ENCODE data around the gene CEMP1.
"Not testable (repeated sequence)": the region's sequence is repeated elsewhere in the genome, so short reads cannot be mapped to it uniquely, and the experiment has no call there.

DNA sequence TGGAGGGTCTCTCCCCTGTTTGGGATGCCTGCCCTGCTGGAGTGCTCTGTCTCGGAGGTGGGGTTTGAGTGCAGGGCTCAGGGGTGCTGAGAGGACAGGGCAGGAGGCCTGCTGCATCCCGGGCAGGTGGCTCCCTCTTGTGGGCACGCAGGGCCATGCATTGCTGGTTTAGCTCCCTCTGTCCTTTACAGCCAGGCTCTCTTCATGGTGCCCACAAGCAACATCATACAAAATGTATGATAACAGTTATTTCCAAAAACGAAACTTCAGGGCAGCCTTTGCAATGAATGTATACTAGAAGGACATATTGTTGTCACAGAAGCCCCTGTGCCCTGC is 29.6 kb upstream of the CEMP1 start:
- not testable (repeated sequence) for TF ChIP-seq EZH2phosphoT487 (IDR thresholded peaks at IDR 0.05; ENCODE audit: borderline replicate concordance, low read depth); SMC3 (IDR thresholded peaks at IDR 0.05; ENCODE audit: low read depth, low read length); POLR2AphosphoS5 (IDR thresholded peaks at IDR 0.05; ENCODE audit: low read depth, low read length); TAF1 (IDR thresholded peaks at IDR 0.05; ENCODE audit: borderline replicate concordance, low read depth, low read length); FOXM1 (IDR thresholded peaks at IDR 0.05; ENCODE audit: low read depth)
- TF ChIP-seq, protein P1, sequence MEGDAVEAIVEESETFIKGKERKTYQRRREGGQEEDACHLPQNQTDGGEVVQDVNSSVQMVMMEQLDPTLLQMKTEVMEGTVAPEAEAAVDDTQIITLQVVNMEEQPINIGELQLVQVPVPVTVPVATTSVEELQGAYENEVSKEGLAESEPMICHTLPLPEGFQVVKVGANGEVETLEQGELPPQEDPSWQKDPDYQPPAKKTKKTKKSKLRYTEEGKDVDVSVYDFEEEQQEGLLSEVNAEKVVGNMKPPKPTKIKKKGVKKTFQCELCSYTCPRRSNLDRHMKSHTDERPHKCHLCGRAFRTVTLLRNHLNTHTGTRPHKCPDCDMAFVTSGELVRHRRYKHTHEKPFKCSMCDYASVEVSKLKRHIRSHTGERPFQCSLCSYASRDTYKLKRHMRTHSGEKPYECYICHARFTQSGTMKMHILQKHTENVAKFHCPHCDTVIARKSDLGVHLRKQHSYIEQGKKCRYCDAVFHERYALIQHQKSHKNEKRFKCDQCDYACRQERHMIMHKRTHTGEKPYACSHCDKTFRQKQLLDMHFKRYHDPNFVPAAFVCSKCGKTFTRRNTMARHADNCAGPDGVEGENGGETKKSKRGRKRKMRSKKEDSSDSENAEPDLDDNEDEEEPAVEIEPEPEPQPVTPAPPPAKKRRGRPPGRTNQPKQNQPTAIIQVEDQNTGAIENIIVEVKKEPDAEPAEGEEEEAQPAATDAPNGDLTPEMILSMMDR (IDR thresholded peaks at IDR 0.05): not testable (repeated sequence)
- TF ChIP-seq, protein P2, sequence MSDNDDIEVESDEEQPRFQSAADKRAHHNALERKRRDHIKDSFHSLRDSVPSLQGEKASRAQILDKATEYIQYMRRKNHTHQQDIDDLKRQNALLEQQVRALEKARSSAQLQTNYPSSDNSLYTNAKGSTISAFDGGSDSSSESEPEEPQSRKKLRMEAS (IDR thresholded peaks at IDR 0.05; ENCODE audit: low read depth): not testable (repeated sequence)

All from SK-N-SH (cell line).